Epithelial cell of proximal tubule (primary cell): ENCODE measurements around the gene ARPC5. TPM values are rescaled to one million over a fixed set of nuclear protein-coding genes. Genes with fewer than 3 reads are reported as not detected.

Experiments used
- DNase-seq: peaks from one replicate; pipeline ENCODE4 v3.0.0-alpha.2; 2011; ENCODE audit warnings: low read depth
- H3K4me3 ChIP-seq: 2 replicates; pipeline ENCODE4 v1.5.1; 2011; ENCODE audit warnings: low read depth, mild to moderate bottlenecking, low read length
- total RNA-seq: library from RNA; depleted of rRNA; stranded (reverse); fragments of >200 nt; gene quantifications from 2 replicates; pipeline ENCODE4 v1.2.3, GENCODE V29; 2015
- TF ChIP-seq, protein P1 (sequence below): conservative IDR thresholded peaks from 2 replicates; pipeline ENCODE4 v1.5.1; 2012; ENCODE audit warnings: low read depth, mild to moderate bottlenecking, low read length

Gene ARPC5
- total RNA-seq, 1 donor from 2014 or later, result 94.4 TPM

DNA sequence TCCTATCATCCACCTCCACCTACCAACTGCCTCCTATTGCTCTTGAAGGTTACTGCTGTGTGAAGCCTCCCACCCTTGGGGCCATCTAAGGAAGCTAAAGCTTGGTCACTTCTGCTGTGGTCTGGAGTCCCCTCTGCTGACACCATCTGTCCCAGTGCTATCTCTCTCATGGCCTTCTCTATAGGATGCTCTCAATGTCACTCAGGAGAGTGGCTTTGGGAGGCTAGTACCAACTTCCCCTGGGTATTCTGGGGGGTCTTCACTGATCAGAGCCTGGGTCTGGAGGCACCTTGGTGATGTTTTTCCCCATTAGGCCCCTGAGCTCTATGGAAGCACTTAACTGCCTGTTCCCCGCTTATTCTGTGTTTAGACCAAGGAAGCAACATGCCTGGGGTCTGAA, 33.1 kb downstream of the ARPC5 start:
- TF ChIP-seq, protein P1, sequence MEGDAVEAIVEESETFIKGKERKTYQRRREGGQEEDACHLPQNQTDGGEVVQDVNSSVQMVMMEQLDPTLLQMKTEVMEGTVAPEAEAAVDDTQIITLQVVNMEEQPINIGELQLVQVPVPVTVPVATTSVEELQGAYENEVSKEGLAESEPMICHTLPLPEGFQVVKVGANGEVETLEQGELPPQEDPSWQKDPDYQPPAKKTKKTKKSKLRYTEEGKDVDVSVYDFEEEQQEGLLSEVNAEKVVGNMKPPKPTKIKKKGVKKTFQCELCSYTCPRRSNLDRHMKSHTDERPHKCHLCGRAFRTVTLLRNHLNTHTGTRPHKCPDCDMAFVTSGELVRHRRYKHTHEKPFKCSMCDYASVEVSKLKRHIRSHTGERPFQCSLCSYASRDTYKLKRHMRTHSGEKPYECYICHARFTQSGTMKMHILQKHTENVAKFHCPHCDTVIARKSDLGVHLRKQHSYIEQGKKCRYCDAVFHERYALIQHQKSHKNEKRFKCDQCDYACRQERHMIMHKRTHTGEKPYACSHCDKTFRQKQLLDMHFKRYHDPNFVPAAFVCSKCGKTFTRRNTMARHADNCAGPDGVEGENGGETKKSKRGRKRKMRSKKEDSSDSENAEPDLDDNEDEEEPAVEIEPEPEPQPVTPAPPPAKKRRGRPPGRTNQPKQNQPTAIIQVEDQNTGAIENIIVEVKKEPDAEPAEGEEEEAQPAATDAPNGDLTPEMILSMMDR, result no peak
- no peak overlapping the region for H3K4me3 ChIP-seq

DNA sequence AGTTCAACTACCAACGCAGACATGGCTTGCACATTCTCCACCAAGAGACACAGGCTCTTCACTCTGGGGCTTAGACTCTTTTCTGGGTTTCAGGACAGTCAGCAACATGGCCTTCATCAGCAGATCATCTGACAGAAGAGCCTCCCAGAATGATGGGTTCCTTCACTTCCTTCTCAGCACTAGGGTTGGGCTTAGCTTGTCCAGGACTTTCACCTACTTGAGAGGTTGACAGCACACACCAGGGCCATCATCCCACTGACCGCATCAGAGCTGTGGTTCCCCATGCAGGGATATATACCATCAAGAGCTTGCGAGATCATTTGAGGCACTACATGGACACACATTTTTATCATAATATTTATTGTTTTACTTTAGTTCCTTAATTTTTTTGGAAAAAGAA, 34.9 kb downstream of the ARPC5 start:
- TF ChIP-seq, protein P1, result no peak
- H3K4me3 ChIP-seq, result no peak overlapping the region
- DNase-seq, result no peak

More for the DNA sequence above, 33.1 kb downstream of the ARPC5 start:
- DNase-seq, result no peak

- peak; percentile 69 for DNase-seq
- H3K4me3 ChIP-seq, result no peak overlapping the region
- TF ChIP-seq, protein P1, result no peak
Observed at GRCh38 chr1:183600136-183600535, 35.4 kb downstream of the ARPC5 start.

GRCh38 chr1:183598386-183598785, 37.2 kb downstream of the ARPC5 start:
- DNase-seq, result no peak
- no peak overlapping the region for H3K4me3 ChIP-seq
- TF ChIP-seq, protein P1, result no peak

- no peak for DNase-seq
- H3K4me3 ChIP-seq, result no peak overlapping the region
- TF ChIP-seq, protein P1, result no peak
Observed at GRCh38 chr1:183597656-183598347, 37.8 kb downstream of the ARPC5 start.

- DNase-seq, result no peak
Observed at GRCh38 chr1:183596500-183596899, 39.1 kb downstream of the ARPC5 start.

More at GRCh38 chr1:183596500-183596899, 39.1 kb downstream of the ARPC5 start:
- TF ChIP-seq, protein P1, result no peak
- H3K4me3 ChIP-seq, result no peak overlapping the region
